Fibroblast of mammary gland (primary cell): ENCODE measurements around the gene ALOXE3.

Experiments used
- DNase-seq: peaks from one replicate; pipeline ENCODE4 v3.0.0-alpha.2; 2010; ENCODE audit warnings: low read depth
- H3K4me3 ChIP-seq: 2 replicates; pipeline ENCODE4 v1.5.1; 2011; ENCODE audit warnings: low read depth, mild to moderate bottlenecking, low read length, moderate library complexity; ENCODE audit not compliant: control insufficient read depth
- CTCF ChIP-seq: conservative IDR thresholded peaks from 2 replicates; pipeline ENCODE4 v1.5.1; 2011; ENCODE audit warnings: low read depth, low read length, inconsistent platforms; ENCODE audit not compliant: control insufficient read depth, insufficient read depth

ALOXE3 gene

GRCh38 chr17:8144401-8145231 is 26.3 kb upstream of the ALOXE3 start:
- no peak for DNase-seq
- H3K4me3 ChIP-seq: no peak overlapping the region
- no peak for TF ChIP-seq CTCF

GRCh38 chr17:8143581-8144400 is 25.5 kb upstream of the ALOXE3 start:
- H3K4me3 ChIP-seq: no peak overlapping the region
- no peak for DNase-seq
- TF ChIP-seq CTCF: no peak

GRCh38 chr17:8142887-8143580 is 24.7 kb upstream of the ALOXE3 start:
- TF ChIP-seq CTCF: no peak
- DNase-seq: no peak
- H3K4me3 ChIP-seq: no peak overlapping the region

GRCh38 chr17:8142158-8142886 is 24.0 kb upstream of the ALOXE3 start:
- no peak for TF ChIP-seq CTCF
- DNase-seq: no peak
- H3K4me3 ChIP-seq: no peak overlapping the region

GRCh38 chr17:8141741-8142140 is 23.4 kb upstream of the ALOXE3 start:
- no peak for DNase-seq
- no peak for TF ChIP-seq CTCF
- no peak overlapping the region for H3K4me3 ChIP-seq

GRCh38 chr17:8141045-8141444 is 22.7 kb upstream of the ALOXE3 start:
- no peak for DNase-seq
- TF ChIP-seq CTCF: no peak
- H3K4me3 ChIP-seq: no peak overlapping the region
